Dedifferentiated amniotic fluid mesenchymal stem cell (primary cell): ENCODE data around the gene NLRP7.
"Not testable (repeated sequence)": the region's sequence is repeated elsewhere in the genome, so short reads cannot be mapped to it uniquely, and the experiment has no call there.

Source experiments
- DNase-seq: peaks from one replicate; pipeline ENCODE4 v3.0.0-alpha.2; 2016; ENCODE audit errors: extremely low spot score

NLRP7 gene

GRCh38 chr19:54919646-54920563 lies 27.4 kb downstream of the NLRP7 start:
- not testable (repeated sequence) for DNase-seq

DNA sequence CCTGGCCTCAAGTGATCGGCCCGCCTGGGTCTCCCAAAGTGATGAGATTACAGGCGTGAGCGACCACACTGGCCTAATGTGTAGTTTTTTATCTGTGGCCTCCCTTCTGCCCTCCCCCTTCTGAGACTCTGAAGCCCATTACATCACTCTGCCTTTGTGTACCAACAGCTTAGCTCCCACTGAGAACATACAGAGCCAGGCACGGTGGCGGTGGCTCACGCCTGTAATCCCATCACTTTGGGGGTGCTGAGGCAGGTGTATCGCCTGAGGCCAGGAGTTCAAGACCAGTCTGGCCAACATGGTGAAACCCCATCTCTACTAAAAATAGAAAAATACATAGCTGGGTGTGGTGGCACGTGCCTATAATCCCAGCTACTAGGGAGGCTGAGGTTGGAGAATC lies 28.8 kb downstream of the NLRP7 start:
- no peak for DNase-seq

DNA sequence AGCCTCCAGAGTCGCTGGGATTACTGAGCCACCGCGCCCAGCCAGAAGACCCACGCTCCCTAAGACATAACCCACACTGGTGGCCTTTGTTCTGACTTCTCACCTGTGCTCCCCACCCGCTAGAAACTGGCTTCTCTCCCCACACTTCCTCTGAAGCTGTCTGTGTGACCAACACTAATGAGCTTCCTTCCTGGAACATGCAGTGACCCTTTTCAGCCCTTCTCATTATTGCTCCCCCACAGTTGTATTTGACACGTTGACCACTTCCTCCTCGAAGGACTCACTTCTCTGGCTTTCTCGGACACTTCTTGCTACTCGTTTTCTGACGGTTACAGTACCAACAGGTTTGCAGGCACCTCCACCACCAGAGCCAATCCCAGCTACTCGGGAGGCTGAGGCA lies 30.5 kb downstream of the NLRP7 start:
- DNase-seq = no peak

DNA sequence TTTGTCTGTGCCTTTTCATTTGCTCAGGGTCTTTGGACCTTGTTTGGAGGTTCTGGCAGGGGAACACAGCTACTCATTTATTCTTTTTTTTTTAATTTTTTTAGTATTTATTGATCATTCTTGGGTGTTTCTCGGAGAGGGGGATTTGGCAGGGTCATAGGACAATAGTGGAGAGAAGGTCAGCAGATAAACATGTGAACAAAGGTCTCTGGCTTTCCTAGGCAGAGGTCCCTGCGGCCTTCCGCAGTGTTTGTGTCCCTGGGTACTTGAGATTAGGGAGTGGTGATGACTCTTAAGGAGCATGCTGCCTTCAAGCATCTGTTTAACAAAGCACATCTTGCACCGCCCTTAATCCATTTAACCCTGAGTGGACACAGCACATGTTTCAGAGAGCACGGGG lies 39.4 kb downstream of the NLRP7 start:
- DNase-seq = not testable (repeated sequence)

- DNase-seq = no peak
These were observed 40.5 kb downstream of the NLRP7 start for GRCh38 chr19:54906819-54907218.

GRCh38 chr19:54905803-54906511 lies 41.4 kb downstream of the NLRP7 start, which contains the start of gene NCR1:
Gene NCR1, plus strand, starts transcription at chr19:54906148. Its CDS starts 40 bp downstream, at chr19:54906188.
- no peak for DNase-seq

DNA sequence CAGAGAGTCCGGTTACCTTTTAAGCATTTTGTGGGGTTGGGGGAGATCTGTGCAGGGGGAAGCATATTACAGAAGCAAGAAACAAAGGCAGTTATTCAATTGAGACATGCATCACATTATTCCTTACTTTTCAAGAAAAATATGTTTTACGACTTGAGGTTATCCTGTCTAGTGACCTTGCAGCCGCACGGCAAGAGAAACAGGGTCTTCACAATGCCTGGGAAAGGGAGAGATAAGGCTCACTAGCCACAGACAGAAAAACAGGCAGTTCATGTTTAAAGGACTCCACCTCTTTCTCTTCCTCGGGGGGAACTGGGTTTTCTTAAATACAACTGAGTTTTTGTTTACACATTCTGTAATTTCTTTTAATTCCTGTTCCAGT lies 41.9 kb downstream of the NLRP7 start:
- DNase-seq = no peak

DNA sequence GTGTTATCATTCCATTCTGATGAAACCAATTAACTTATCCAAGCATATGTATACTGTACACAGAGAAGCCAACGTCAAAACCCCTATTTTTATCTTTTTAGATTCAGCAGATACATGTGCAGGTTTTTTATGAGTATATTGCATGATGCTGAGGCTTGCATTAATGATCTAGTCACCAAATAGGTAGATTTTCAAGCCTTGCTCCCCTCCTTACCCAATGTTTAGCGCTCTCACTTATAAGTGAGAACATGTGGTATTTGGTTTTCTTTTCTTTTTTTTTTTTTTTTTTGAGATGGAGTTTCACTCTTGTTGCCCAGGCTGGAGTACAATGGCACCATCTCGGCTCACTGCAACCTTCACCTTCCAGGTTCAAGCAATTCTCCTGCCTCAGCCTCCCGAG lies 43.1 kb downstream of the NLRP7 start:
- DNase-seq = not testable (repeated sequence)

DNA sequence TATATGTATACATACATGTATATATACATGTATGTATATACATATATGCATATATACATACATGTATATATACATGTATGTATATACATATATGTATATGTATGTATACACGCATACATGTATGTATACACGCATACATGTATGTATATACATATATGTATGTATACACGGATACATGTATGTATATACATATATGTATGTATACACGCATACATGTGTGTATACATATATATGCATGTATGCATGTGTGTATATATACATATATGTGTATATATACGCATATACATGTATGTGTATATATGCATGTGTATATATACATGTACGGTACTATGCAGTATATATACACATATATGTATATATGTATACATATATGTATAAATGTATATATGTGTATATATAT lies 44.0 kb downstream of the NLRP7 start:
- DNase-seq = no peak

- DNase-seq = no peak
These were observed 45.3 kb downstream of the NLRP7 start for GRCh38 chr19:54902061-54902460.

GRCh38 chr19:54901153-54901552 lies 46.2 kb downstream of the NLRP7 start:
- DNase-seq = not testable (repeated sequence)

DNA sequence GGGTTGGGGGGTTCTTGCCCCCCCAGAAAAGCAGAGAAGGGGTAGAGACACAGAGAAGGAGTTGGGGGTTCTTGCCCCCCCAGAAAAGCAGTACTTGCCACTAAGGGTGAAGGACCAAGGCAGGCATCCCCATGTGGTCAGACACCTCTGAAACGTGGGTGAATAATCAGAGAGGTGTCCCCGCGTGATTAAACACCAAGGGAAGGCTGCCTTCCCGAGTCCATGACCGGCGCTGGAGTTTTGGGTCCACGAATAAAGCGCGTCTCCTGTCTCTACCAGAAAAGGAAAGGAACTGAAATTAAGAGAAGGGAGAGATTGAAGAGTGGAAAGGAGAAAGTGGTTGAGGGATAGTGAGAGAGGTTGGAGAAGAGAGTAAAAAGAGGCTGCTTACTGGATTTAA lies 47.7 kb downstream of the NLRP7 start:
- DNase-seq = not testable (repeated sequence)

DNA sequence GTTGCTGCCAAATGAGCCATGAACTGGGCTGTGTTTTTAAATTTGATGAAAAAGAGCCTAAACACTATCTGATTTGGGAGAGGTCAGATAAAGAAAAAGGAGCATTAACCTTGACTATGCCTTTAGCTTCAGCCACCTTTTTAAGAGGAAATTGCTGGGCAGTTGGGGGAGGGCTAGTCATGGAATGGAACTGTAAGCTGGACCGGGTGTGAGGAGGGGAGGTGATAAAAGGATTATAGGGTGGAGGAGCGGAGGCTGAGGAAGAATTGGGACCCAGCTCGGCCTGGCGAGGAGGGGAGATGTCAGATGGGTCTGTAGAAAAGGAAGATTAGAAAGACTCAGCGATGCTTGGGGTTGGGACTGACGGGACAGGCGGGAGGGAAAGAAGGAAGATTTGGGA lies 48.6 kb downstream of the NLRP7 start:
- not testable (repeated sequence) for DNase-seq

GRCh38 chr19:54896036-54896435 lies 51.3 kb downstream of the NLRP7 start:
- DNase-seq = no peak

GRCh38 chr19:54894106-54894505 lies 53.2 kb downstream of the NLRP7 start:
- not testable (repeated sequence) for DNase-seq

DNA sequence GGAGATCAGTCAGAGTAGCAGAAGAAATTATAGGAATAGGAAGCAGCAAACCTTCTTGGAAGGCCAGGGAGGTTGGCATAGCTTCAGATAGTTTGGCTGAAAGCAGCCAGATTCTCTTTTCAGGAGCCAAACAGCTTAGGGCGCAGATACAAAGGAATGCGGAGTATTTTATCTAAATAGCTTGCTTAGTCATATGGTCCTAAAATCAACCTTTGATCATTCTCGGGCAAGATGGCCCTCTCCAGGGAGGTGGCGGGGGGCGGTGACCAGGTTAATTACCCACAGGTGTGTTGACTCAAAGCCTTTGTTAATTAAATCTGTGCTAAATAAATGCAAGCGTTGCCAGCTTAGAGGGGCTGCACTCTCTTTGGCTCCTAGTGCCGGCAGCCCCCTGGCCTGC lies 53.9 kb downstream of the NLRP7 start:
- no peak for DNase-seq

- DNase-seq = no peak
These were observed 57.8 kb downstream of the NLRP7 start for GRCh38 chr19:54889566-54889965.

GRCh38 chr19:54888239-54888638 lies 59.1 kb downstream of the NLRP7 start:
- DNase-seq = no peak

DNA sequence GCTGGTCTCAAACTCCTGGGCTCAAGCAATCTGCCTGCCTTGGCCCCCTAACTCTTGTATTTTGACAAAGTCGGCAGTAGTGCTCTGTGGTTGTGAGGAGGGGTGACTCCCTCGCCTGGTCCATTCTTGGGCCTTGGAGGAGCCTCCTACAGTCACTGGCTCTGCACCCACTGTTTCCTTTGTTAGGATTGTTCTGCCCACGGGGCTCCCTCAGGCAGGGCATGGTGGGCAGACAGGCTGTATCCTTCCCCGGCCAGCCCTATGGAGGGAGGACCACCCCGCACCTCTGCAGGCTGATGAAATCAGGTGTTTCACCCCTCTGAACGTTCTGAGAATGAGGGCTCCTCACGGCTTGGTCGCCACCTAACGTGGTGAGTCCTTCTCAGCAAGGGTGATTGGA lies 64.1 kb downstream of the NLRP7 start:
- no peak for DNase-seq

GRCh38 chr19:54882758-54883157 lies 64.6 kb downstream of the NLRP7 start:
- DNase-seq = no peak

- DNase-seq = no peak
These were observed 65.4 kb downstream of the NLRP7 start for GRCh38 chr19:54881884-54882283.

GRCh38 chr19:54877471-54877870 lies 69.9 kb downstream of the NLRP7 start:
- no peak for DNase-seq

GRCh38 chr19:54875506-54875905 lies 71.8 kb downstream of the NLRP7 start:
- no peak for DNase-seq
